GM12801 (cell line): ENCODE measurements around the gene ANOS1.

ENCODE experiments used
- TF ChIP-seq, protein P1 (sequence below): IDR thresholded peaks from one replicate; pipeline ENCODE4 v1.5.1; 2011; ENCODE audit warnings: control low read depth; ENCODE audit not compliant: insufficient read length; ENCODE audit errors: extremely low read depth

Gene ANOS1

DNA sequence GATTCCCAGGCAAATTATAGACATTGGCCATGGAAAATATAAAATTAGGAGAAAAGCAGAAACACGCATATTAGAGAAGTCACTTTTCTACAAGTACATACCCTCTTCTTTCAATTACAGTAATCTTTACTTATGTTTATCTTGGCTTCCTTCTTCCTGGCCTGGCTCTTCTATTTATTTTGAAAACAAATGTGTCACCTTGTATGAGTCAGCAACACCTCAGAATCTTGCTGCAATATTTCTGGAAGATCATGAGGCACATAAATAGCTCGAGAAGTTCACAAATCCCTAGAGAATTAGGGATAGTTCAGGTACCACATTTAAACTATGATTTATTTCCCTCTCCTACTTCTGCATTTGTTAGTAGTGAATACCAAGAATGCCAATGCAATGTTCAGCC lies 124.6 kb downstream of the ANOS1 start:
- TF ChIP-seq, protein P1, sequence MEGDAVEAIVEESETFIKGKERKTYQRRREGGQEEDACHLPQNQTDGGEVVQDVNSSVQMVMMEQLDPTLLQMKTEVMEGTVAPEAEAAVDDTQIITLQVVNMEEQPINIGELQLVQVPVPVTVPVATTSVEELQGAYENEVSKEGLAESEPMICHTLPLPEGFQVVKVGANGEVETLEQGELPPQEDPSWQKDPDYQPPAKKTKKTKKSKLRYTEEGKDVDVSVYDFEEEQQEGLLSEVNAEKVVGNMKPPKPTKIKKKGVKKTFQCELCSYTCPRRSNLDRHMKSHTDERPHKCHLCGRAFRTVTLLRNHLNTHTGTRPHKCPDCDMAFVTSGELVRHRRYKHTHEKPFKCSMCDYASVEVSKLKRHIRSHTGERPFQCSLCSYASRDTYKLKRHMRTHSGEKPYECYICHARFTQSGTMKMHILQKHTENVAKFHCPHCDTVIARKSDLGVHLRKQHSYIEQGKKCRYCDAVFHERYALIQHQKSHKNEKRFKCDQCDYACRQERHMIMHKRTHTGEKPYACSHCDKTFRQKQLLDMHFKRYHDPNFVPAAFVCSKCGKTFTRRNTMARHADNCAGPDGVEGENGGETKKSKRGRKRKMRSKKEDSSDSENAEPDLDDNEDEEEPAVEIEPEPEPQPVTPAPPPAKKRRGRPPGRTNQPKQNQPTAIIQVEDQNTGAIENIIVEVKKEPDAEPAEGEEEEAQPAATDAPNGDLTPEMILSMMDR = no peak

DNA sequence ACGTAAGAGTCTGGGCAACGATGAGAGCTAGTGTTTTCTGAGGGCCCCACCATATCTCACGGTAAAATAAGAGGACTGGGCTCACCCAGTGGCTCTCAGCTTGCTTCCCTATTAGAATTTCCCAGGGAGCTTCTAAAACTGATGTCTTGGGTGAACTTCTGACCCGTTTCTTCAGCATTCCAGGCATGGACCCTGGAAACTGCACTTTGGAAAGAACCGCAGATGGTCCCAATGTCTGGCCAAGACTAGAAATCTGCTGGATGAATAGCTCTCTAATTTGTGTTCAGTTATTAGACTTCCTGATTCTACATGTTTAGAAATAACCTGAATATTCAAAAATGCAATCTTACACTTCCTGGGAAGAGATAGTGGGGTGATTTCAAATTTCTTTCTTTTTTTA lies 127.8 kb downstream of the ANOS1 start:
- TF ChIP-seq, protein P1 = no peak

DNA sequence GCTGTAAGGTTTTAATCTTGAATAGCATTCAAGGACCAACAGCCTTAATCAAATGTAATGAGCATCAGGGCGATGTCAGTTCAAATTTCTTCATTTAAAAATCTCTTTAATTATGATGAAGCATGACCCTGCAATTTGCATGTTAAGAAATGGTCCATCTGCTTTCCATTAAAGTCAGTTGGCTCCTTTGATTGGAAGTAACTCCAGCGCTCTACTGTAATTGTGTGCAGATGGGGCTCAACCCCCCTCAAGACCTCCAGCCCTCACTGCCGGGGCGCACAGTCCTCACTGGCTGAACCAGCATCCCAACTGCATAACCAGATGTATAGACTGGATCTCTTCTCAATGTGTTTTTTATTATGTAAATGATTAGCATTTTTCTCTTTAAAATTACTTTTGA lies 140.4 kb downstream of the ANOS1 start:
- TF ChIP-seq, protein P1 = no peak

DNA sequence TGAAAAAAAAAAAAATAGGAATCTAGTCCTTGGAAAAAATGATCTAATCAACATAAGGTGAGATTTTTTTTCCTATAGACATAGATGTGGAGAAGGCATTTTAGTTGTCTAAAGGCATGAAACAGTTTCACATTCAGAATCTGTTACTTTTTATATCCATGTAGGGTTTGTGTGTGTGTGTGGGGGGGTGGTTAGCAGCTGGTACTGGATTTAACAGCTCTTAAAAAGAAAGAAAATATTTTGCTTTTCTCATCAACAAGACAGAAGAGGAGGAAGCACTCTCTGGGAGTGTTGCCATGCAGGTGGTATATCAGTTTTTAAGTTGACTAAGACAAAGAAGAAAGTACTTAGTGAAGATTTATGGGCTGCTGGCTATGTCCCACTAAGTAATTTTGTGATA lies 145.0 kb downstream of the ANOS1 start:
- TF ChIP-seq, protein P1 = no peak

DNA sequence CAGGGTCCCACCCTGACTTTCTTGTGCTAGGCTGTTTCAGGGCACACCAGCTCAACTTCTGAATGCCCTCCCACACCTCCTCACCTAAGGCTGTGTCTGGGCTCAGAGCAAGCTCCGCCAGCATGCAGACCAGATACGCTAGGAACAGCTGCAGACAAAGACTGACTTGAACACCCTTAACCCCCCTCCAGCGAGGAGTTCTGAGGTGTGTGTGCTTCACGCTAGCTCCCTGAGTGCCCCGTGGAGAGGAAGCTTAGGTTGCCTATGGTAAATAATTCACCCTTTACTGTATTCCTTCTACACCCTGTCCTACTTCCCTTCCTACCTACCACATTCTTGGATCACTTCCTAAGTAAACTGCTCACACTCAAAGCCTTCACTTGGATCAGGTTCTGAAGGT lies 152.3 kb downstream of the ANOS1 start:
- TF ChIP-seq, protein P1 = no peak

DNA sequence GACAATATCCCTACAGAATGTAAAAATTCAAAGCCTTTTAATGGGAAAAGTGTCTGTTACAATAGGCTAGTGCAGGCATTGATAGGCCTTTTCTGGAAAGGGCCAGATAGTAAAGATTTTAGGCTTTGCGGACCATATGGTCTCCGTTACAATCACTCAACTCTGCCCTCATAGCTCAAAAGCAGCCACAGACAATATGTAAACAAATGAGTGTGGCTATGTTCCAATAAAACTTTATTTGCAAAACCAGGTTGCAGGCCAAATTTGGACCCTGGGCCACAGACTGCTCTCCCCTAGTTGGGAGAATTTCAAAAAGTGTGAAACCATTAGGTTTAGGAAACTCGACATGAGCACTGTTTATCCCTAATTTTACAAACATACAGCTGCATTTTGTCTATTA lies 155.1 kb downstream of the ANOS1 start:
- TF ChIP-seq, protein P1 = no peak

DNA sequence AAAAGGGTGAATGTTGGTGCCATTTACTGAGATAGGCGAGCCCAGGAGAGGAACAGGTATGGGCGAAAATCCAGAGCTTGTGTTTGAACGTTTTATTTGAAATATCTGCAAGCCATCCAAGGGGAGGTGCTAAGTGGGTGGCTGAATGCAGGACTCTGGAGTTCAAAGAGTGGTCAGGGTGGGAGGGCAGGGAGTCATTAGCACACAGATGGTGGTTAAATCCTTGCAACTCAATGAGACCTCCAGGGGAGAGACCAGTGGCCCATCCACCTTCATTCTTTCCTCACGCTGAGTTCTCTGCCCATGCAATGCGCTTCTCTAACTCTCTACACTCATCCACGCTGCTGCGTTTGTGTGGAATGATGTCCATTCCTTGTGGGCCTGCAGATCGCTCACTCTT lies 166.2 kb downstream of the ANOS1 start:
- TF ChIP-seq, protein P1 = no peak

DNA sequence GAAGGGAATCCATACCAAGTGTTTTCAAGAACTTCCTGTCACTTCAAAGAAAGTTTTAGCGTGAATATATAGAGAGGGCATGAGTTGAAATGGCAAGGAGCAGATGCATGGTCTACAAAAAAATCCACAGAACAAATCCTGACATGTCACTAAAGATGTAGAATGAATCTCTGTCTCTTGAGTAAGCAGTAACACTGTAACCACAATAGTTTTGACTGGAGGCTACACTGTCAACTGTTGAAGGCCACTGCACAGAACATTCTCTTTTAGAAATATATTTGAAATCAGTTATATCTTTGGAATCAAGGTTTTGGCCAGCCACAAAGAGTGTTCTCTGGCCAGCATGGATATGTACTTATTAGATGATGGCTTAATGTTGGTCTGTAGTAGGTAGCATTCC lies 183.5 kb downstream of the ANOS1 start:
- TF ChIP-seq, protein P1 = no peak
